ENCODE measurements around the gene PRUNE2.

Gene PRUNE2

GRCh38 chr9:76652894-76653293 lies 253.0 kb downstream of the PRUNE2 start:
- DNase-seq = no peak

DNA sequence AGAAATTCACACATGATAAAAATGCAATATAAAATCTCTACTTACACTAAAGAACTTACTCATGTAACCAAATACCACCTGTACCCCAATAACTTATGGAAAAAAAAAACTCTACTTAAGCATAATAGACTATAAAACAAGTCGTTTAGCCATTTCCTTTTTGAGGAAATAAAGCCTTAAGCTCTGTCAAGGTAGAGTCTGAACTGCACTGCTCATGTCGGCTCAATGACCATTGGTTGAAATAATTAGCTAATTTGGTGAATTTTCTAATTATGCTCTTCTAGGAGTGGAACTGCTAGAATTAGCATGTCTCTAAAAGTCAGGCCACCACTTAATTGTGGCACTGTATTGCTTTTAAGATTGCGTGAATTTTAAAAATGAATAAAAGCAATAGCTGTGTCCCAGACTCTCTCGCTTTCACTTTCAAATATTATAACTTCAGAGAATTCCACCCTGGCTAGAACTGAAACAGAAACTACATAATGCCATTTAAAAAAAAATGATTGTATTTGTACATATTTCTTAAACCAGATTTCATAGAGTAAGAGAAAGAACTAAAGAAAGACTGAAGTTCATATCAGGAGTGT lies 254.7 kb downstream of the PRUNE2 start:
- DNase-seq = no peak

DNA sequence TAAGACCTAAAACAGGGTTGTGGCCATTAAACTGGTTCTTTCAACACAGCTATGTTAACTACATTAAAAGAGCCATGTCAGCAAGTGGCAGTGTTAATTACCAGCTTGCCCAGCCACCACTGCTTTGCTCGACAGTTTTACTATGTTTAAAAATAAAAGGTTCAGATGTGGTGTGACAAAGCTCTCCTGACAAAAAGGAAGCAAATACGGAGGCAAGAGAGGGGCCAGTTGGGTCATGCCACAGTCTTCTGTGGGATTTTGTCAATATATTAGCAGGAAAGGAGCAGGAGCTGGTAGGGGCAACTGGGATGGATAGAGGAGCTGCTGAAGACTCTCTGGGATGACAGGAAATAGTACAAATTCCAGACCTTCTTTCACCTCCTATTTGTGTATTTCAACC lies 255.2 kb downstream of the PRUNE2 start:
- no peak for DNase-seq

DNA sequence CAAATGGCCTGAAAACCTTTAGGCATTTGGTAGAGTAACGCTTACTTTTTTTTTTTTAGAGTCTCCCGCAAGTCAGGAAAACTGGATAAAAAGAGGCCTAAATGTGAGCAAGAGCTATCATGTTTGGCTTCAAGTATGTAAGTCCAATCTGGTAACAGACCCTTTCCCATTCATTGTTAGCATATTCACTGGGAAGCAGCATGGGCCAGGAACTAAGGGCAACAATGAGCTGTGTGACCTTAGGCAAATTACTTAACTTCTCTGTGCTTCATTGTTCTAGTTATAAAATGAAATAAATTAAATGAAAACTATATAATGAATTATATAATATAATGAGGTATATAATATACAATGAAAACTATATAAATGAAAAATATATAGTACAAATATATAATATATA lies 256.0 kb downstream of the PRUNE2 start:
- no peak for DNase-seq

DNA sequence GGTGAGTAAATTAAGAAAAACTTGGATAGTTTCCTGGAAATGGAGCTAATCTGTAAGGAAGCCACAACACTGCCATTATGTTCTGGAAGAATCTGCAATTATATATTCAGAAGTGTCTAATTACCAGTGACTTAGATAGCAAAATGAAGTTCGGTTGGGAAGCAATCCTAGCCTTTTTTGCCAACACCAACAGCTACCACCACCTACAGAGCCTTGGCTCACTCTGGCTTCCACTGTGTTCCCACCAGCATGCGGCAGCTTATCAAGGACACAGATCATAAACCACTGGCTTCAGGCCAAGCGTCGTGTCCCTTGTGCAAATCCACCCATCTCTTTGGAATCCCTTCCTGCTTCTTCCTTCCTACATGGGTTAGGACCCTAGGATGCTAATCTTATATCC lies 259.7 kb downstream of the PRUNE2 start:
- no peak for DNase-seq

DNA sequence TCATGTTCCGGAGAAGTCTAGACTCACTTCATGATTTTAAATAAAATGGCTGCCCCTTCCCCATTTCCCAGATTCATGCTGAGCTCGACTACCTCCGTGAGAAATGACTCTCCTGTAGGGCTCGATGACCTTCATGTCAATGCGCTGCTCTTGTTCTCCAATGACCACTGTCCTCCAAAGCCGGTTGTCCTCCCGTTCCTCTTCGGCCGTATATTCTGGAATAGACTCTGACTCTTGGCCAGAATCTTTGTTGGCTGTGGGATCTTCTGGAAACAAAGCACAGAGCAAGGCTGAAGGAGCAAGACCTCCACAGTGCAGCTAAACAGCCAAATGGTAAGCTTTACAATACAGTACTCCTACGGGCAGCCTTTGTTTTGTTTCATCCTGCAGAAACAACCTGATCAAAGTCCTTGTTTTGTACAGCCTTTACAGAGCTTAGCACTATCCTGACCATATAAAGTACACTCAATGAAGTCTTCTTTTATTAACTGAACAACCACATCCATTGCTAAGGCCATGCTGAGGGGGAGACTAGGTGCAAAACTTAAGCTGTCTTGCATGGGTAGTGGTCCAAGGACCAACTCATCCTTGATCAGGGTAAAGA lies 261.2 kb downstream of the PRUNE2 start:
- DNase-seq = no peak

DNA sequence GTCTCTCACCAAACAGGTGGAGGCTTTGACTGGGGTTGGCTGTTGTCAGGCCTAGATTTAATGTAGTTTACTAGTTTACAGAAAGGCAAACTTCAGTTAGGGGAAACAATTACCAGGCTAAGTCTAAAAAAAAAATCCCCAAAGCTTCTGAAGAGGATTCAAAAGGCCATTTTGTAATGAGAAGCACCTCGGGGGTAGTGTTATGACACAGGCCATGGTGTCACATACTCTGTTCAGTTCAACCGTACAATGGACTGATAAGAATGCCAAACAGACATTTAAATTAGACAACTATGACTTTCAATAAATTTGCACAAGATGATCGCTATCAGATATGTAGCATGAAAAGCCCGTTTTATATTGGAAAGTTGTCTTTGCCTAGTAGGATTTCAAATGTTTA lies 261.7 kb downstream of the PRUNE2 start:
- no peak for DNase-seq

GRCh38 chr9:76643399-76644117 lies 262.4 kb downstream of the PRUNE2 start:
- no peak for DNase-seq

- DNase-seq = no peak
These were observed 263.2 kb downstream of the PRUNE2 start for GRCh38 chr9:76642701-76643209.

DNA sequence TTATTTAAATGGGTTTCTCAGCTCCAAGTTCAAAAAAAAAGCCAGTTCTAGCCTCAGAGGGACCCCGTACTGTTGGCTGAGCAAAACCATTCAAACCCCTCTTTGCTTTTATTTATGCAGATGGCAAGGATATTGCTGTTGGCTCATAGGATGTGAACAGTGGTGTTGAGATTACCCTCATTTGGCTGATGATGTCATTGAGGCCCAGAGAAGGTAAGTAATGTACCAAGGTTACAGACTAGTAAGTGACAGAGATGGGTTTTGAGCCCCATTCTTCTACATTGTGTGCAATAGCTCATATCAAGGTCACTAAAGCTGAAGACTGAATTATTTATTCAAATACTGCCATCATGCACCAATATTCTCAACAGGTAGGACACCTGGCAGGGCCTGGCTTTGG lies 263.8 kb downstream of the PRUNE2 start:
- DNase-seq = no peak

DNA sequence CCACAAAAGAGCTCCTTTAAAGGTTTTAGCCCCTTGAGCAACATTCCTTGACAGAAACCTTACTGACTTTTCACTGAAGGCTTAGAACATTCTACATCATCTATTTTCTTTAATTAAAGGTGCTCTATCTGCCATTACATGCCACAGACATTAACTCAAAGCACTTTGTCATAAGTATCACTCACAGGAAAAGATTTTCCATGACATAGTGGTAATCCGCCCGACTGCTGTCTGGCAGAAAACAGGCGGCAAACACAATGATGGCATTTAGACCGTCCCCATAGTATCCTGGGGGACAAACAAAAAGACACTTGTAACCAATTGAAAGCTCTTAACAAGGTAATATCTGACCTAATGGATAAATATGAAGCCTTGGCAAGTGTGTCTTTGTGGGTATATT lies 267.9 kb downstream of the PRUNE2 start:
- DNase-seq = no peak

DNA sequence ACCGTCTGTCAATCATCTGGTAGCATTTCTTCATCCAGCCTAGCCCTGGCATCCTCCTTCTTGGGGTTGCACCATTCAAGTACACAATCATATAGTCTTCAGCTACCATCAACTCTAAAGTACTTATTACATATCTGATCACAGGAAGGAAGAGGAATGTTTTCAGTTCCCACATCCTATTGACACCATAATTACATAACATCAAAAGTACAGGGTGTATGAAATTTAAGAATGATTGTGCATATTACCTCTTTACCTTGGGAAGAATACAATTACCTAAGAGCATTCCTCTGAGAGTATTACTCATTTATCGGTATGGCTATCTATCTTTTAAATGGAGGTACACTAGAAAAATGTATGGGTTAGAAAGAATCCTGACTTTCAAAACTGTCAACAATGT lies 268.5 kb downstream of the PRUNE2 start:
- no peak for DNase-seq

GRCh38 chr9:76634356-76635054 lies 271.4 kb downstream of the PRUNE2 start:
- DNase-seq = no peak

DNA sequence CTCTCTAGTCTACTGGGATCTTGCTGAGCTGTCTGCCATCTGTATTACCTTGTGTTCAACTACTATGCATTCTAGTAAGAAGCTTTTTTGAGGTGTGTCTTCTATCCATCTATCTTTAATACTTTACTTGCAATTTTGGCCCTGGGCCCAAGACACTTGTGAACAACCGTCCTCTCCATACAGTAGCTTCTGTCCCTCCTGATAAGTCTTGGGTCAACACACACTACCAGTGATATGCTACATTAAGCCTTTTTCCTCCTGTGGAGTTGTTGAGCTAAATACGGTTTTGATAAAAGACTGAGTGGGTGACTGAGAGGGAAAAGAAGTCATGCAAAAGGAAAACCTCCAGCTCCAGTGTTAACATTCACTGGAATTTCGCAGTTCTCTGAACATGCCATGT lies 275.0 kb downstream of the PRUNE2 start:
- no peak for DNase-seq

- no peak for DNase-seq
These were observed 276.5 kb downstream of the PRUNE2 start for GRCh38 chr9:76629205-76629990.

- no peak for DNase-seq
These were observed 277.8 kb downstream of the PRUNE2 start for GRCh38 chr9:76628155-76628554.

DNA sequence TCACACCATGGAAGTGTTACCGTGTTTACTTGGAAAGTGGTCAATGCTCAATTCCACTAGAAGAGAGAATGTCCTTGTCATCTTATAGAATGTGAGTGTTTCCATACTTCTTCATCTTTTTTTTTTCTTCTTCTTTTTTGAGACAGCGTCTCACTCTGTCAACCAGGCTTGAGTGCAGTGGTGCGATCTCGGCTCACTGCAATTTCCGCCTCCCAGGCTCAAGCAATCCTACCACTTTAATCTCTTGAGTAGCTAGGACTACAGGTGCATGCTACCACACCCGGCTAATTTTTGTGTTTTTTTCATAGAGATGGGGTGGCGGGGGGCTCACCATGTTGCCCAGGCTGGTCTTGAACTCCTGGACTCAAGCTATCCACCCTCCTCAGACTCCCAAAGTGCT lies 278.9 kb downstream of the PRUNE2 start:
- DNase-seq = no peak

- no peak for DNase-seq
These were observed 279.8 kb downstream of the PRUNE2 start for GRCh38 chr9:76626141-76626540.

GRCh38 chr9:76624391-76625048 lies 281.4 kb downstream of the PRUNE2 start:
- no peak for DNase-seq

- DNase-seq = no peak
These were observed 284.9 kb downstream of the PRUNE2 start for GRCh38 chr9:76620996-76621395.

DNA sequence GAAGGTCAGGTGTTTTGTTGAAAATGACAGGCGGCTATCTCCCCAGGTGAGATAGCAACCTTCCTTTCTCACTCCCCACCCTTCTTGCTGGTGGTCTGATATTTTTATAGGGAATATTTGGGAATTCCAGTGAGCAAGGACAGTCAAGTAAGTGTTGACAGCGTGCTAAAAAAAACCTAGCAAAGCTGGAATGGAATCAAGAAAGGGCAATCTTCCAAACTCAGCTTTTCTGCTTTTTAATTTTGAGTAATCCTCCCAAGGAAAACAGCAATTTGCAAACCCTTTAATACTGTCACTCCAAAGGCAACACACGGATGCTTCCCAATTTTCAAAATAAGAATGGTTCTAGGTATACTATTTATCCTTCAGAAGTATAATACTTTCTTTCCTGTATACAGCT lies 285.3 kb downstream of the PRUNE2 start:
- no peak for DNase-seq

DNA sequence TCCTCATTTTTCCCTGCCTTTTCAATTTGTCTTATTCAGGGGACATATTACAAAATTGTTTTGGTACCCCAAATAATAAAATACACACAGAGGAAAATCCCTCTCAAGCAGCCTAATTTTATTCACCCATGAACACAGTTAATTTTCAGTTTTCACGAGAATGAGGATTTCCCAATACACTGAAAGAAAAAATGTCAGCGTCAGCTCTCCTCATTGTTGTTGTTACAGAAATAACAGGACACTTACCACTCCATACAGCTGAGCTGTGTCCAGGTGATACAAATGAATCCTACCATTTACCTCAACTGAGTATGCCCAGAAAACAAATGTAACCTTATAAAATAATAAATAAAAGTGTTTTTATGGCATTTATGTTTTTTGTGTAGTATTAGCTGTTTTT lies 286.3 kb downstream of the PRUNE2 start:
- no peak for DNase-seq
